ENCODE data around the gene SPATA46.

The SPATA46 gene

DNA sequence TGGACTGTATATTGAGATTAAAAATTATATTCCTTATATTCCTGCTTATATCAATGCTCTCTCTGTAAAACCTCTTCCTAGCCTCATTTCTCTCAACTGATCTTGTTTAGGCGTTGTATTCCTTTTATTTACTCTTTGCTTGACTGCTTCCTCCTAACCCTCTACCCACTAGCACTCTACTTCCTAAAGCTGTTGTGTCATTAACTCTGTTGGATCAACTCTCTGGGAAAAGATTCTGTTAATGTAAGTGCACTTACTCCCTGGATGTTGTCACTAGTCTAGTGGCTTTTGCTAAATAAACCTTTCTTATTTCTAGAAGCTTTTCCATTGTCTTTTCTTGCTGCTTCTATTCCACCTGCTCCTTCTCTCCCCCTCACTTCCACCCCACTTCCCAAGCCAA is 6.5 kb downstream of the SPATA46 start:
- TF ChIP-seq, protein P1, sequence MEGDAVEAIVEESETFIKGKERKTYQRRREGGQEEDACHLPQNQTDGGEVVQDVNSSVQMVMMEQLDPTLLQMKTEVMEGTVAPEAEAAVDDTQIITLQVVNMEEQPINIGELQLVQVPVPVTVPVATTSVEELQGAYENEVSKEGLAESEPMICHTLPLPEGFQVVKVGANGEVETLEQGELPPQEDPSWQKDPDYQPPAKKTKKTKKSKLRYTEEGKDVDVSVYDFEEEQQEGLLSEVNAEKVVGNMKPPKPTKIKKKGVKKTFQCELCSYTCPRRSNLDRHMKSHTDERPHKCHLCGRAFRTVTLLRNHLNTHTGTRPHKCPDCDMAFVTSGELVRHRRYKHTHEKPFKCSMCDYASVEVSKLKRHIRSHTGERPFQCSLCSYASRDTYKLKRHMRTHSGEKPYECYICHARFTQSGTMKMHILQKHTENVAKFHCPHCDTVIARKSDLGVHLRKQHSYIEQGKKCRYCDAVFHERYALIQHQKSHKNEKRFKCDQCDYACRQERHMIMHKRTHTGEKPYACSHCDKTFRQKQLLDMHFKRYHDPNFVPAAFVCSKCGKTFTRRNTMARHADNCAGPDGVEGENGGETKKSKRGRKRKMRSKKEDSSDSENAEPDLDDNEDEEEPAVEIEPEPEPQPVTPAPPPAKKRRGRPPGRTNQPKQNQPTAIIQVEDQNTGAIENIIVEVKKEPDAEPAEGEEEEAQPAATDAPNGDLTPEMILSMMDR (IDR thresholded peaks at IDR 0.05; ENCODE audit: low read depth, low read length), result no peak
- H3K4me3 ChIP-seq (ENCODE audit: low read depth, low read length), result no peak overlapping the region
- no peak for DNase-seq (ENCODE audit: low read depth, low spot score)
- in situ Hi-C loops (cut with HindIII; ENCODE audit: low sequenced_read_pairs), result no loop called here

DNA sequence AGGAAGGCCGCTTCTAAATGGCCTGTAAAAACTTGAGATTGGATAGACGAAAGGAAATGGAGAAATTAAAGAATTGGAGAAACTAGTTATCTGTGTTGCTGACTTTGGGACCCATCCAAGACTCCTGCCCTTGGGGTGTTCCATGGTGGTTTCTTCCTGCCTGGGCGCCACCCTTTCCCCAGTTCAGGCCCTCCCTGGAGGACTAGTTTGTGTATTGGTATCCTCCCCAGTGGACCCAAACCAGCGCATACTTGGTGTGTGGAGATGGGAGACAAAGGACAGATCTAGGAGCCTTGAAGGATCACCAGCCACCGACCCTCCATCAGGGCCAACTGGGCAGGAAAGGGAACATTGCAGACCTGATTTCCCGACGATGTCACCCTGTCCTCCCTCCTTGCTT is 7.1 kb downstream of the SPATA46 start:
- in situ Hi-C loops (cut with HindIII; ENCODE audit: low sequenced_read_pairs), result no loop called here
- TF ChIP-seq, protein P1 (IDR thresholded peaks at IDR 0.05; ENCODE audit: low read depth, low read length), result no peak

DNA sequence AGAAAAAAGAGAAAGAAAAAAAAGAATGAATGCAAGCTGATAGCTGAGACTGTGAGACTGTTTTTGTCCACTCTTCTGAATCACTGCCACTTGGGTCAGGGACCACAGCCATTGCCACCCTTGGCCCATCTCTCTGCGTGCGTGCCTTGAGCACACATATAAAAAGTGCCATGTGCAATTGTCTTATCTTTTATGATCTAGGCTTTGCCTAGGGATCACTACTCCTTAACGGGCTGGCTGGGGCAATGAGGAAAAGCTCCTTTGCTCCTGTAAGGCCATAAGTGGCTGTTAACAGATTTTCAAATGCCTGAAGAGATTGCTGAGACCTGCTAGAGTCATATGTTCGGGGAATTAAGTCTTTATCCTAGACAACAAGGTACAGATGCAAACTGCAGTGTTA is 8.2 kb downstream of the SPATA46 start:
- H3K4me3 ChIP-seq (ENCODE audit: low read depth, low read length), result no peak overlapping the region
- in situ Hi-C loops (cut with HindIII; ENCODE audit: low sequenced_read_pairs), result no loop called here
- DNase-seq (ENCODE audit: low read depth, low spot score), result no peak
- TF ChIP-seq, protein P1 (IDR thresholded peaks at IDR 0.05; ENCODE audit: low read depth, low read length), result no peak

More for the DNA sequence above, 7.1 kb downstream of the SPATA46 start:
- DNase-seq (ENCODE audit: low read depth, low spot score), result no peak
- H3K4me3 ChIP-seq (ENCODE audit: low read depth, low read length), result no peak overlapping the region

DNA sequence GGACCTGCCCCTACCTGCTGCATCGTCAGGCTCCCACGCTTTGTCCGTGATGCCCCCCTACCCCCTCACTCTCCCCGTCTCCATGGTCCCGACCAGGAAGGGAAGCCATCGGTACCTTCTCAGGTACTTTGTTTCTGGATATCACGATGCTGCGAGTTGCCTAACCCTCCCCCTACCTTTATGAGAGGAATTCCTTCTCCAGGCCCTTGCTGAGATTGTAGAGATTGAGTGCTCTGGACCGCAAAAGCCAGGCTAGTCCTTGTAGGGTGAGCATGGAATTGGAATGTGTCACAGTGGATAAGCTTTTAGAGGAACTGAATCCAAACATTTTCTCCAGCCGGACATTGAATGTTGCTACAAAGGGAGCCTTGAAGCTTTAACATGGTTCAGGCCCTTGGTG is 8.9 kb downstream of the SPATA46 start:
- H3K4me3 ChIP-seq (ENCODE audit: low read depth, low read length), result no peak overlapping the region
- in situ Hi-C loops (cut with HindIII; ENCODE audit: low sequenced_read_pairs), result no loop called here
- no peak for DNase-seq (ENCODE audit: low read depth, low spot score)
- TF ChIP-seq, protein P1 (IDR thresholded peaks at IDR 0.05; ENCODE audit: low read depth, low read length), result no peak

DNA sequence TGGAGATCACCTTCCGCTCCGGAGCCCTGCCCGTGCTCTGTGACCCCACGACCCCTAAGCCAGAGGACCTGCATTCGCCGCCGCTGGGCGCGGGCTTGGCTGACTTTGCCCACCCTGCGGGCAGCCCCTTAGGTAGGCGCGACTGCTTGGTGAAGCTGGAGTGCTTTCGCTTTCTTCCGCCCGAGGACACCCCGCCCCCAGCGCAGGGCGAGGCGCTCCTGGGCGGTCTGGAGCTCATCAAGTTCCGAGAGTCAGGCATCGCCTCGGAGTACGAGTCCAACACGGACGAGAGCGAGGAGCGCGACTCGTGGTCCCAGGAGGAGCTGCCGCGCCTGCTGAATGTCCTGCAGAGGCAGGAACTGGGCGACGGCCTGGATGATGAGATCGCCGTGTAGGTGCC is 9.6 kb downstream of the SPATA46 start:
- no peak overlapping the region for H3K4me3 ChIP-seq (ENCODE audit: low read depth, low read length)
- DNase-seq (ENCODE audit: low read depth, low spot score), result no peak
- in situ Hi-C loops (cut with HindIII; ENCODE audit: low sequenced_read_pairs), result no loop called here
- TF ChIP-seq, protein P1 (IDR thresholded peaks at IDR 0.05; ENCODE audit: low read depth, low read length), result no peak

DNA sequence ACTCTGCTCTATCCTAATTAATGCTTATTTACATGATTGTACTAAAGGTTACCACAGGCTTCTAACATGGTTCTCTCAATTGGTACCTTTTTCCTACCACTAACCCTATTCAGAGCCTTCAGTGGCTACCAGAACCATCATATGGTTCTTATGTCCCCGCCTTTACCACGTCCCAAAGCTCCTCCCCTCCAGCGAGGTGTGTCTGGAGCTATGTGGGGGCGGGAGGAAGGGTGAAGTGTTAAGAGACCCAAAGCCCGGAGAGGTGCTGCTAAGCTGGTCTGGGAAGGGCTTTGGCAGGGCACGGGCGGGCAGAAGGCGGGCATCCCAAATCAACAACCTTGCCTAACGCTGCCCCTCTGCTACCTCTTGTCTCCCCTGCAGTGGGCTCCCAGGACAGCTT is 10.0 kb downstream of the SPATA46 start:
- DNase-seq (ENCODE audit: low read depth, low spot score), result no peak
- H3K4me3 ChIP-seq (ENCODE audit: low read depth, low read length), result no peak overlapping the region
- in situ Hi-C loops (cut with HindIII; ENCODE audit: low sequenced_read_pairs), result no loop called here
- TF ChIP-seq, protein P1 (IDR thresholded peaks at IDR 0.05; ENCODE audit: low read depth, low read length), result no peak

DNA sequence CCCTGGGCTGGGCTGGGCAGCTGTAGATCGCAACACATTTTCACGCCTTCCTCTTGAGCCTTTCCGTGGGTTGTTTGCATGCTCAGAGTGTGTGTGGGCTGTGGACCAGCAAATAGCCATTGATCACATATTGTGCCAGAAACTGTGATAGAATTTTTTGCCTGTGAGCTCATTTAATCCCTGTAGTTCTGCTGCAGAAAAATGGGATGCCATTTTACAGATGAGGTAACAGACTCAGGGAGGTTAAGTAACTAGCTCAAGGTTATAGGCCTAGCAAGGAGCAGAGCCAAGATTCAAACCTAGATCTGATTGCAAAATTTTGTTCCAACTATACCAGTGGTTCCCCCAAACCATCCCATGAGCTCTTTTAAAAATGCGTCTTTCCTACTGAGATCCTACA is 10.5 kb downstream of the SPATA46 start:
- in situ Hi-C loops (cut with HindIII; ENCODE audit: low sequenced_read_pairs), result no loop called here
- TF ChIP-seq, protein P1 (IDR thresholded peaks at IDR 0.05; ENCODE audit: low read depth, low read length), result no peak
- DNase-seq (ENCODE audit: low read depth, low spot score), result no peak
- H3K4me3 ChIP-seq (ENCODE audit: low read depth, low read length), result no peak overlapping the region
